Measurements from ENCODE around the gene FHIP1A.

DNA sequence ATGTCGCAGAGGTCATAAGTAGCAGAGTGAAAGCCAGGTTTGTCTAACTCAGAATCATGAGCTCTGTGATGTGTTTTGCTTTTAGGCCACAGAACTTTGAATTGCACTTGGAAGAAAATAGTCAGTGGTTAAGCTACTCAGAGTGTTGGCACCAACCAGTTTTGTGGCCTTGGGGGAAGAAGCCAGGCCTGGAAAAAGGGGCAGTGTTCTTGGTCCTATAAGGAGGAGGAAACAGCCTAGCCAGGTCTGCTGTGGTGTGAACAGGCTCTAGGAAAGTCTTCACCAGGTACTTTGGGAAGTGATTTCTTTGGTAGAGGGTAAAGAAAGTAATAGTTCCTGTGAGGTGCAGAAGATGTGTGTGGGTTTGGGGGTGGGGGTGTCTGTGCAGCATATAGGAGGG, 49.2 kb downstream of the FHIP1A start:
- TF ChIP-seq, protein P1, sequence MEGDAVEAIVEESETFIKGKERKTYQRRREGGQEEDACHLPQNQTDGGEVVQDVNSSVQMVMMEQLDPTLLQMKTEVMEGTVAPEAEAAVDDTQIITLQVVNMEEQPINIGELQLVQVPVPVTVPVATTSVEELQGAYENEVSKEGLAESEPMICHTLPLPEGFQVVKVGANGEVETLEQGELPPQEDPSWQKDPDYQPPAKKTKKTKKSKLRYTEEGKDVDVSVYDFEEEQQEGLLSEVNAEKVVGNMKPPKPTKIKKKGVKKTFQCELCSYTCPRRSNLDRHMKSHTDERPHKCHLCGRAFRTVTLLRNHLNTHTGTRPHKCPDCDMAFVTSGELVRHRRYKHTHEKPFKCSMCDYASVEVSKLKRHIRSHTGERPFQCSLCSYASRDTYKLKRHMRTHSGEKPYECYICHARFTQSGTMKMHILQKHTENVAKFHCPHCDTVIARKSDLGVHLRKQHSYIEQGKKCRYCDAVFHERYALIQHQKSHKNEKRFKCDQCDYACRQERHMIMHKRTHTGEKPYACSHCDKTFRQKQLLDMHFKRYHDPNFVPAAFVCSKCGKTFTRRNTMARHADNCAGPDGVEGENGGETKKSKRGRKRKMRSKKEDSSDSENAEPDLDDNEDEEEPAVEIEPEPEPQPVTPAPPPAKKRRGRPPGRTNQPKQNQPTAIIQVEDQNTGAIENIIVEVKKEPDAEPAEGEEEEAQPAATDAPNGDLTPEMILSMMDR (IDR thresholded peaks at IDR 0.05) = no peak
- no peak for TF ChIP-seq POLR2A (IDR thresholded peaks at IDR 0.05)
